GM23248 (cell line): Measurements from ENCODE around the gene CHCHD2.

Experiments
- EZH2 ChIP-seq: fragments of 200-600 bp; sonication (generic); IDR thresholded peaks from 2 replicates; pipeline ENCODE4 v1.6.1; 2018; ENCODE audit warnings: antibody characterized with exemption, mild to moderate bottlenecking; ENCODE audit not compliant: insufficient read depth, poor library complexity, severe bottlenecking
- EZH2phosphoT487 ChIP-seq: fragments of 200-600 bp; sonication (generic); IDR thresholded peaks from 2 replicates; pipeline ENCODE4 v1.6.1; 2018; ENCODE audit warnings: antibody characterized with exemption, moderate library complexity, mild to moderate bottlenecking, low read depth; ENCODE audit not compliant: insufficient read depth

DNA sequence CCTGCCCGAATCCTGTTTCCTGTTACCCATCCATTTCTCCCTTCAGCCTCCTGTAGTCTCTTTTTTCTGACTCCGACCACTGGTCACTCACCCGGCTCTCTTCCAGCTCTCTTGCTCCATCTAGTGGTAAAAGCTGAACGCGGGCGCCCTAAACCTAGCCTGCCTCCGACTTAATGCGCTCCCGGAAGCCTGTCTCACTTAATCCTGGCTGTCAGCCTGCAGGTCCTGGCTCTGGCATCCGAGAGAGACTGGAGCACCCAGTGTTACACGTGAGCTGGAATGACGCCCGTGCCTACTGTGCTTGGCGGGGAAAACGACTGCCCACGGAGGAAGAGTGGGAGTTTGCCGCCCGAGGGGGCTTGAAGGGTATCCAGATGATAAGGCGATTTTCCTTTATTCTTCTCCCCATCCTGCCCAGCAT lies 31.9 kb downstream of the CHCHD2 start:
- no peak for TF ChIP-seq EZH2
- TF ChIP-seq EZH2phosphoT487: no peak
